Dermis microvascular lymphatic vessel endothelial cell (primary cell): Measurements from ENCODE around the gene MRGPRF. TPM values are rescaled to one million over a fixed set of nuclear protein-coding genes. Genes with fewer than 3 reads are reported as not detected.

Source experiments
- DNase-seq, 2 donors: peaks; one replicate each; pipeline versions ENCODE4 v3.0.0 to v3.0.0-alpha.2; 2010; ENCODE audit warnings: low read depth in 2 of 2
- total RNA-seq: library from RNA; depleted of rRNA; stranded (reverse); fragments of >200 nt; gene quantifications from 2 replicates; pipeline ENCODE4 v1.2.1, GENCODE V29; 2014

Gene MRGPRF
- 0.13 TPM in 2 replicates for total RNA-seq

DNA sequence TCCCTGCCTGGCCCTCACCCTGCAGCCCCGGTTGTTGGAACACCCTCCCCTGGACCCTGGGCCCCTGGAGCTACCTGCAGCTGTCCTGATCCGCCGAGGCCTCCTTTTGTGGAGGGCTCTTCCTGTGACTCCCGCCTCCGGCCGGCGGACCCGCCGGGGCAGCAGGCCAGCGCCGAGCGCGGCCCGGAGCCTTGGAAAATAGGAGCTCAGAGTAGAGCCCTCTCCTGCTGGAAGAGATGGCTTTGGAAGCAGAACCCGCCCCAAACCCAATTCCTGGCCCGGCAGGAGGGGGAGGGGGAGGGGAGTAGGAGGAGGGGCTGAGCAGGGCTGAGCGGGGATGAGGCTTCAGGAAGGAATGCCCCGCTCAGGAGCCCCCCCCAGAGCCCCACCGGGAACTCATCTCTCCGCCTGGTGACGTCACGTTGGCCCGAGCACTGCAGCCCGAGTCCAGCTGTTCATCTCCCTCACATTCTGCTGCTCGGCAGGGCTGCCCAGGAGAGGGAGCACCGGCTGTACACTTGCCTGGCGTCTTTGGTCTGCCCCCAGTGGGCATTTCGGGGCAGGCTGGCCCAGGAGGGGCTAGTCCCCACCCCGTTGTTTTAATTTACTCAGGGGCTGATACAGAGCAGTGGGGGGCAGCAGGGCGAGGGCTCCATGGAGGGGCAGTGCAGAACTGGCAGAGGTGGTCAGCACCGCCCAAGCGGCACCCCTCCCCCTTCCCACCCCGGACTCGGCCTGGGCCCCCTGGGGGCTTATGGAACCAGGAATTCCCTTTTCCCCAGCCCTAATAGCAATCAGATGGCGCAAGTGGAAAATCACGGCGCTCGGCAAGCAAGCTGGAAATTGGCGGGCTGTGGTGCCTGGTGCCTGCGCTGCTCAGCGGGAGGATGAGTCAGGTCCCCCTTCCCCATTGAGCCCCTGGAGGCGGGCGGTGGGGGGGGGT is at the start of gene MRGPRF:
TSS of gene MRGPRF (minus strand) at position 238 of the 943 bp plus-strand sequence. CDS start 3,345 bp downstream, outside the sequence.
- peak in 1 of 2 donors; percentile 15 for DNase-seq

- no peak for DNase-seq
Observed at GRCh38 chr11:69062169-69062855, 49.3 kb upstream of the MRGPRF start.

GRCh38 chr11:69061713-69062053 is 48.6 kb upstream of the MRGPRF start:
- no peak for DNase-seq

DNA sequence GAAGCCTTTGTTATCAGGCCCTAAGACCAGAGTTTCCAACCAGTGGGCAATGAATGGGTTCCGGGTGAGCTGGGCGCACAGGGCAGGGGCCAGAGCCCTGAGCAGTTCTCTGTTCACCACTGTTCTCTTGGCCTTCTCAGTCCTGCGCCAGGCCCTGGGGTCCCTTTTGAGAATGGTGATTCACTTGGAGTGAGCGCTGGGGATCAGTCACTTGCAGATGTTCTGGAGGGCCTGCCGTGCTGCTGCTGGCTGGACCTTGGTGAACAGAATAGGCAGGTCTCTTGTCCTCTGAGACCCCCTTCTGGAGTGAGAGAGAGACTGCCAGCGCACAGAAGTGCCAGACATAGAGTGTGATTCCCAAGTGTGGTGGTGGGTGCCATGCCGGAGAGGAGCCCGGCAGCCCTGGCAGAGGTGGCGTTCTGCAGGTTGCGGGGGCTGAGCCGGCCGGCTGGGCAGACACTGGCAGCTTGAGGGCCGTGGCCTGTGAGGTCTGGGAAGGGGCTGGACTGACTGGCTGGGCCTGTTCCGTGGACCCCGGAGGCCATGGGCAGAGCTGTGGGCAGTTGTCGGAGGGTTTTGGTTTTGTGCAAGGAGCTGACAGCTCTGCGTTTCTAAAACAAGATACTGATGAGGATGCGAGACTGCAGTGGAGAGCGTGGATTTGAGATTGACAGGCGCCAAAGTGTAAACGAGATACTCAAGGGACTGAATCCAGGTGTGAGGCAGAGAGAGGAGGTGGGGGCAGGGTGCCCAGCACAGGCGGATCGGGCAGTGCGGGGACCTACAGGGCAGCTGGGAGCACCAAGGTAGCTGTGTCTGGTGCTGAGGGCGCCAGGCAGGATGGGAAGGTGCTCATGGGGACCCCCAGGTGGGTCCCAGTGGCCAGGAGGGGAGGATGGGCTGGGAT is 48.0 kb upstream of the MRGPRF start:
- no peak for DNase-seq

GRCh38 chr11:69059985-69060384 is 46.9 kb upstream of the MRGPRF start:
- no peak for DNase-seq

DNA sequence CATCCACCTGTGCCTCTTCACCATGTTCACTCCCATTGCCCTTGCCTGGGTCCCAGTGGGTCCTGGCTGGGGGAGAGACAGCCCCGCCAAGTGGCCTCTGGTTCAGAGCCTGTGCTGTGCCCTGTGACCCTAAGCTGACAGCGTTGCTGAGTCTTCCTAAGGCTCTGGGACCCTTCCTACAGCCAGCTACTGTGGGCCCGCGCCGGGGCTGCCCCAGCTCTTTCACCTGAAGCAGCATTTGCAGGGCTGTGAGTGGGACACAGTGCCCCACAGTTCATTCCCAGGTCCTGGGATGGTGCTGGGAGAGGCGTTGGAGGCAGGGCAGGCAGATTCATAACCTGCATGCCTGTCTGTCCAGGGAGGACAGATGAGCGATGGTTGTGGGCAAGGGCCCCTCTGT is 46.4 kb upstream of the MRGPRF start:
- DNase-seq = no peak

DNA sequence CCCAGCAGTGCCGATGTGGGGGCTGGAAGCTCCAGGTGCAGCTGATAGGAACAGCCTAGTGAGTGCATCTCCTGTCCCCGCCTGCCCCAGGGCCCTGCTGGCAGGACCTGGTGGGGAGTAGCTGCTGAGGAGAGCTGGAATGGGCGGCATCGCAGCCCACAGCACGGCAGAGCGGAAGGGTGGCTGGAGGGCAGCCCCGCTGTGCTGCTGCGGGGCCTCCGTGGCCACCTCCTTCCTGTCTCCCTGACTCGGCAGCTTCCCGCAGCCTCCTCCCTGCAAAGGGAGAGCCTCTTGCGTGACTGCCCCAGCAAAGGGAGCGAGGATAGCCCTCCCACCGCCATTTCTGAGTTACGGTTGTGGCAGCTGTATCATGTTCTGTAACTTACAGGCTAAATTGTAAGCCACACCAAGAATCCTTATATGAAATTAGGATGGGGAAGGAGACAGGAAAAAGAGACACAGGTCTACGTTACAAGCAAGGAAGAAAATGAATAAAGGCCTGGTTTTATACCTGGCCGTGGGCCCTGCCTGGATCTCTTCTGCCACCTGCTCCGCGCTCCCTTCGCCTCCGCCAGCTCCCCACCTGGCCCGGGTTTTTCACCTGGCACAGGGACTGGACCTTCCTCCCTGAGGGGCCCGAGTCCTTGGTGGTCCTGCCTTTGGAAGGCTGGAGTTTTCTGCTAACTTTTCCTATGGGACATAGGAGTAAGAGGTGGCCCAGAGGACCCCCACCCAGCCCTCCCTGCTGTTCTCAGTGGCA is 45.6 kb upstream of the MRGPRF start:
- no peak for DNase-seq

DNA sequence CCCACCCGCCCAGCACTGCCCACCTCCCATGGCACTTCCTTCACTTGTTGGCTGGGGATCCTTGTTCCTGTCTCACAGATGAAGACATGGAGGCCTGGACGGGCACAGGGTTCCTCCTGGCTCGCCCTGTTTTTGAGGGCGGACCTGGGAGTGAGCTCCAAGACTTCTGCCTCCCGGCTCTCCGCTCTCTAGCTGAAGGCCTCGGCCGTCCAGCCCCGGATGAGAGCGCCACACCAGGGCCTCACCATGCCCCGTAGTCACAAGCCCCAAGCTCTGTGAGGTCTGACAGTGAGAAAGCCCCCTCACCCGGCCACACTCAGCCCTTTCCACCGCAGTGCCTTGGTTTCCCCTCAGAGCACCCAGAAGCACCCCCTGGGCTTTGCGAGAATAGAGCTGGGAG is 44.8 kb upstream of the MRGPRF start:
- no peak for DNase-seq

- DNase-seq = no peak
Observed at GRCh38 chr11:69057236-69057635, 44.2 kb upstream of the MRGPRF start.

DNA sequence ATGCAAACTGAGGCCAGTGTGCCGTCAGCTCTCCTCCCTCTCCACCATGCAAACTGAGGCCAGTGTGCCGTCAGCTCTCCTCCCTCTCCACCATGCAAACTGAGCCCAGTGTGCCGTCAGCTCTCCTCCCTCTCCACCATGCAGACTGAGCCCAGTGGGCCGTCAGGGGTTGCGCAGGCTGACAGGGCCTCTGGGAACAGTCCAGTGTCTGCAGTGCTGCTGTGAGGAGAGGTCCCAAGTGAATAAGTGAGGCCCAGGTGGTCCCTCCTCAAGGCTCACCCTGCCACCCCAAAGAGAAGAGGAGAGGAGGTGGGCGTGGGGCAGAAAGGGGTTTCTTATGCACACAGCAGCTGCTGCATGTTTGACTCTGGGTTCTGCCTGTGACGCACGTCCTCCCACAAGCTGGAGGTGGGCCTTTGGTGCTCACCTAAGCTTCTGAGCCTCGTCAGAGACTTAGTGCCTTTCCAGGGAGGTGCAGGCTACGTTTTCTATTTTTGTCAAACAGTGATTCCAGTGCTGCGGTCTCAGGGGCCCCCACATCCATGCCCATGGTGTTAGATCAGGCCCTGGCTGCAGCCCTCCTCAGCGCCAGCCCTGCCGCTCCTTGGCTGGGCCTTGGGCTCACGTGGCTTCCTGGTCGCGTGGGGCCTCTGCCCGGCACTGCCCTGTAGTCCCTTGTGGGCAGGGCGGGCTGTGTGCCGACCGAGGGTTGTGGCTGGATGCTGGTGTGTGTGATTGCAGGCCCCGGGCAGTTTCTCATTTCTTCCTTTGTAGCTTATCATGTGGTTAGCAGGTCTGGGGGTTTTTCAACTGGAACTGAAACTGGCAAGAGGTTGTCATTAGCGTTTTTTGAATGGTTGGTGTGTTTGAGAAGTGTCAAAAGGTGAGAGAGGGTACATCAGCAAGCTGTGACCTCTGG is 42.8 kb upstream of the MRGPRF start:
- no peak for DNase-seq

- no peak for DNase-seq
Observed at GRCh38 chr11:69055212-69055586, 42.2 kb upstream of the MRGPRF start.

GRCh38 chr11:69054397-69055211 is 41.6 kb upstream of the MRGPRF start:
- no peak for DNase-seq

DNA sequence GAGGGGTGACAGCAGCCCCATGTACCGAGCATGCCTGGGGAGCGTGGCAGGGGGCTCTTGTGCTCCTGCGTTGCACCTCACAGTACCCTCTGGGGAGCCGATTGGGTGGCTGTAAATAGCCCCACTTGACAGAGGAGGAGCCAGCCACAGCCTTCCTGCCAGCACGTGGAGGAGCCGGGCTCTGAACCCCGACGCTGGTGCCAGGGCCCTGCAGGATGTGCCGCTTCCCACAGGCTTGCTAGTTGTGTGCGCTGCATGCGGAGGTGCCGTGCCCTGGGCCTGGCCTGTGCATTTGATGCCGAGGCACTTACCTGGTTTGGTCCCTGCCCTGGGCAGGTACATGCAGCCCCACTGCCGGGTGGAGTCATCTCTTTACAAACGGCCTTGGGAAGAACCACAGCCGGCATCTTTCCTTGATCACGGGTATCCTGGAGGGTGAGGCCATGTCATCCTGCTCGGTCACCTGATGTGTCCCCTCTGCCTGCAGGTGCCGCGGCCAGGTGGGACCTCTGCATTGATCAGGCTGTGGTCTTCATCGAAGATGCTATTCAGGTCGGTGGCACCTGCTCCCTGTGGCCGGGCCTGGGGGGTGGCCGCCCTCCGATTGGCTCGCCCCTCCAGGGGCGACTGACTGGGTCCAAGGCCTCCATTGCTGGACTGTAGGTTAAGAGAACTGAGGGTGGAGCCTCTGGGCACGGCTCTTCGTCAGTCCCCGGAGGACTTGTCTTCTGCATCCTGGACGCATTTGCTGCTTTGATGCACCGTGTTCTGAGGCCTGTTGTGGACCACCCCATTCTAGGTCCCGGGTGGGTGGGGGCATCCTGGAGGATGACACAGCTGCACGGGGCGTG is 40.7 kb upstream of the MRGPRF start:
- no peak for DNase-seq

- no peak for DNase-seq
Observed at GRCh38 chr11:69053169-69053477, 40.1 kb upstream of the MRGPRF start.

GRCh38 chr11:69052343-69053168 is 39.5 kb upstream of the MRGPRF start:
- DNase-seq = no peak

- no peak for DNase-seq
Observed at GRCh38 chr11:69051381-69052342, 38.6 kb upstream of the MRGPRF start.
